Activated CD8-positive, alpha-beta memory T cell treated with anti-CD3 and anti-CD28 coated beads, Interleukin-2, amount 10 ng/mL, durations not matched to agents 7 days and 5 days (primary cell): Measurements from ENCODE around the gene MEI1. TPM values are rescaled to one million over a fixed set of nuclear protein-coding genes. Genes with fewer than 3 reads are reported as not detected.

Source experiments
- ATAC-seq: fragments of 150-1000 bp; cut with Tn5 transposase; one replicate; pipeline ENCODE4 v1.10.0; 2021; ENCODE audit warnings: moderate library complexity
- CTCF ChIA-PET: fragments of 350-600 bp; sonication (Branson Sonifier 250); formaldehyde crosslinking; loops from one replicate; lab custom pipeline; 2021; ENCODE audit warnings: antibody characterized with exemption; lab: Charles Lee
- DNase-seq: peaks from one replicate; pipeline ENCODE4 v3.0.0-alpha.2; 2020
- H3K27ac Mint-ChIP-seq: one replicate; pipeline ENCODE4 v1.8.0; 2021; ENCODE audit warnings: mild to moderate bottlenecking, mixed read lengths
- H3K27me3 Mint-ChIP-seq: one replicate; pipeline ENCODE4 v1.8.0; 2021; ENCODE audit warnings: mixed read lengths
- H3K36me3 Mint-ChIP-seq: one replicate; pipeline ENCODE4 v1.8.0; 2021; ENCODE audit warnings: mild to moderate bottlenecking, mixed read lengths
- H3K4me1 Mint-ChIP-seq: one replicate; pipeline ENCODE4 v1.8.0; 2021; ENCODE audit warnings: mixed read lengths
- H3K4me3 Mint-ChIP-seq: one replicate; pipeline ENCODE4 v1.8.0; 2021; ENCODE audit warnings: mild to moderate bottlenecking, moderate library complexity, mixed read lengths
- H3K9me3 Mint-ChIP-seq: one replicate; pipeline ENCODE4 v1.8.0; 2022; ENCODE audit warnings: low read depth, mixed read lengths
- total RNA-seq, 2 experiments: library from RNA; stranded (reverse); gene quantifications; one replicate each; pipeline ENCODE4 v1.2.3, GENCODE V29; 2021

The MEI1 gene
- total RNA-seq, 2 experiments from 2014 or later, result 37.3 to 45.9 TPM

GRCh38 chr22:41825376-41825775 lies 126.1 kb downstream of the MEI1 start:
- peaks cover 30% of the 10 kb centered on the region for H3K4me1 Mint-ChIP-seq
- H3K9me3 Mint-ChIP-seq, result no peaks in the 10 kb centered on the region
- H3K4me3 Mint-ChIP-seq, result no peak overlapping the region
- CTCF ChIA-PET, result interaction anchor here (1.2 to 1.4 kb wide), 3 partner anchors 33 to 121 kb away, joined by 3 to 4 read pairs (median 3); partner anchors contain the start of gene CENPM
- no peak for DNase-seq
- no peak overlapping the region for H3K27ac Mint-ChIP-seq
- H3K27me3 Mint-ChIP-seq, result no peaks in the 10 kb centered on the region
- H3K36me3 Mint-ChIP-seq, result peaks cover 11% of the 10 kb centered on the region
- no peak for ATAC-seq

DNA sequence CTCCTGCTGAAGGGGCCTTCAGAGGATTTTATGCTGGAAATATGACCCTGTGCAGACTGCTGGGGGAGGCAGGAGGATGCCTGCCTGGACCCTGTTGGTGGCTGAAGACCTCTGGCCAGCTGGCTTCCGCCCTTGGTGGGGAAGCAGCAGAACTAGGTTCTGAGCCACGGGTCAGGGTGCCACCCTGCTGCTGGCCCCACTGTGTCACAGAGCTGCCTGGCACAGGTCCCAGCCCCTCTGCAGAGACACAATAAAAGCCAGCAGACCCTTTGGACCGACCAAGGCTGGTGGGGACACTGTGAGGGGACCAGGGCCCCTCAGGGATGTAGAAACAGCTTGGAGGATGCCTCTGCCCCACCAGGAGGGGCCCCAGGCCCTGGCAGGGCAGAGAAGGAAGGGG lies 126.7 kb downstream of the MEI1 start:
- ATAC-seq, result no peak
- H3K27ac Mint-ChIP-seq, result no peak overlapping the region

DNA sequence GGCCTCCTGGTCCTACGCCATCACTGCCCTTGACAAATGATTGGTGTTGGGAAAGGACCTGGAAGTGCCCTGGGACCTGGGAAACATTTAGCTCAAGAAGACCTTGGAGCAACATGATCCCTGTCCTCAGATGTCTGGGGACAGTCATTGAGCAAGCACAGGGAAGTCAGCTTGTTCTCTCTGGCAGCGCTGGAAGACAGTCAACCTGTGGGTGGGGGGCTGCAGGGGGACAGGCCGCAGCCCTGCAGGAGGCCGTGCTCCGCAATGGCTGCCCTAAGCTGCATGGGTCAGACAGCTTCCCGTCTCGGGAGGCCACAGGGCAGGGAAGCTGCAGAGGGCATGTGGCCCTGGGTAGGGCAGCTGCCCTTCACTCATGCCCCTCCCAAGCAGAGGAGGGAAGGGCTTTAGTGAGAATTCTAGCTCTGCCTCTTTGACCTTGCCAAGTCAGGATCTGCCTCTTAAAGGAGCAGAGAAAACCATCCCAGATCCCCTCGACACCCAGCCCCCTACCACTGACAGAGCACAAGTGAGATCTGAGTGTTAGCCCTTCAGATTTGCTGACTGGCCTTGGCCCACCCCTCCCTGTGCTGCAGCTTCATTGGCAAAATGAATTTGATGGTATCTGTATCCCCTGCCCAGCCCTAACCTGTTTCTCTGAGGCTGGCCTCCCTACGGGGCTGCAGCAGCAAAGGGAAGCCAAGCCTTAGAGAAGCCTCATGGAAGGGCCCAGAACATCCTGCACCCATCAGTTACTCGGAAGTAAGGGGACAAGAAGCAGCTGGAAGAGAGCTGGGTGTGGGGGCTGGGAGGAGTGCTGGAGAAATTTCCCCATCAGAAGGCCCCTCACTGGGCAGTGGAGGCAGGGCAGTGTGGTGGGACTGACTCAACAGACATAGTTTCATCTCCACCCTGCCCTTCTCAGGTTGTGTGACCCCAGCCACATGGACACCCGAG lies 127.4 kb downstream of the MEI1 start:
- CTCF ChIA-PET, result interaction anchor here (1.2 to 1.5 kb wide), 4 partner anchors 32 to 130 kb away, joined by 3 to 5 read pairs (median 4); partner anchors contain the start of gene CENPM
- Mint-ChIP-seq H3K9me3 (no peaks in the 10 kb centered on the region), H3K4me3 (no peak overlapping the region), H3K36me3 (peaks cover 16% of the 10 kb centered on the region), H3K27me3 (no peaks in the 10 kb centered on the region), H3K4me1 (peaks cover 28% of the 10 kb centered on the region), H3K27ac (no peak overlapping the region)
- ATAC-seq (no peak), DNase-seq (no peak)

More for the DNA sequence above, 126.7 kb downstream of the MEI1 start:
- H3K4me1 Mint-ChIP-seq, result peaks cover 27% of the 10 kb centered on the region
- H3K9me3 Mint-ChIP-seq, result no peaks in the 10 kb centered on the region
- no peaks in the 10 kb centered on the region for H3K27me3 Mint-ChIP-seq
- no peak overlapping the region for H3K4me3 Mint-ChIP-seq
- no peak for DNase-seq
- CTCF ChIA-PET, result interaction anchor here (1.2 to 1.4 kb wide), 3 partner anchors 33 to 121 kb away, joined by 3 to 4 read pairs (median 3); partner anchors contain the start of gene CENPM
- peaks cover 11% of the 10 kb centered on the region for H3K36me3 Mint-ChIP-seq

- H3K36me3 Mint-ChIP-seq, result peaks cover 18% of the 10 kb centered on the region
- no peak overlapping the region for H3K4me3 Mint-ChIP-seq
- DNase-seq (no peak), ATAC-seq (no peak)
- CTCF ChIA-PET, result interaction anchor here (1.5 kb wide), 1 partner anchor 130 kb away, joined by 5 read pairs; no protein-coding TSS in a partner anchor
- no peaks in the 10 kb centered on the region for H3K9me3 Mint-ChIP-seq
- H3K27ac Mint-ChIP-seq, result peak overlapping the region; percentile 58
- H3K4me1 Mint-ChIP-seq, result peaks cover 25% of the 10 kb centered on the region
- H3K27me3 Mint-ChIP-seq, result no peaks in the 10 kb centered on the region
Observed at GRCh38 chr22:41827671-41828070, 128.4 kb downstream of the MEI1 start.

DNA sequence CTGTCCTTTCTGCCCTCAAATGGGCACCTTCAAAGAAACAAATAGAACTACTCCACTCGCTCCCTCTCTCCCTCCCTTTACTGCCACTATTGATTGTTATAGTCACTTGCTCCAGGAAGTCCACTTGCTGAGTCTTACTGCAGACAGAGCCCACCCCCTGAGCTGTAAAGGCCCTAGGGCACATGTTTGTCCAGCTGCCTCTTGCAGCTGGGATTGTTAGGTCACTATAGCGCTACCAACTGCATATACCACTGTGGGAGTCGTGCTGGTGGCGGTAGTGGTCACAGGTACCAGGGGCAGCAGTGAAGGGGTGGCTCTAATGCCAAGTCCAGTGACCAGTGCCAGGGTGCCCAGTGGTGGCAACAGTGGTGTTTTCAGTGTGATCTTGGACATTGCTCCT lies 129.2 kb downstream of the MEI1 start:
- H3K27me3 Mint-ChIP-seq, result no peaks in the 10 kb centered on the region
- DNase-seq (no peak), ATAC-seq (no peak)
- no peaks in the 10 kb centered on the region for H3K9me3 Mint-ChIP-seq
- peaks cover 16% of the 10 kb centered on the region for H3K36me3 Mint-ChIP-seq
- H3K27ac Mint-ChIP-seq, result peak overlapping the region; percentile 41
- CTCF ChIA-PET, result interaction anchor here (0.9 kb wide), 1 partner anchor 97 kb away, joined by 3 read pairs; no protein-coding TSS in a partner anchor
- peaks cover 22% of the 10 kb centered on the region for H3K4me1 Mint-ChIP-seq
- no peak overlapping the region for H3K4me3 Mint-ChIP-seq

DNA sequence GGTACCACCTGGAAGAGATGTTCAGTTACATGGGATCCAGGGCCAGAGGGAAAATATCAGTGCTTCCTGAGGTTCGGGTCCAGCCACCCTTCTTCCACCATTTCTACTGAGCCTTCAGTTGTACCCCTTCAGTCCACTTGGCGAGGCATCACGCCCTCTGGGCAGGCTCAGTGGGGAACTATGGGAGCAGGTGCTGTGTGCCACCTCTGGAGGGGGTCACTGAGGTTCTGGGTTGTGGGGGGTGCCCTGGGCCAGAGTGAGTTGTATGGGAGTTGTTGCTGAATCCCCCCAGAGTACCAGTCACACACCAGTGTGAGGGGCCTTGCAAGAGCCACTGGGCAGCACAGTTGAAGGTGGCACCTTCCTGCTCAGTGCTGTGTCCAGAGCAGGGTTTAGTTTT lies 130.9 kb downstream of the MEI1 start:
- H3K36me3 Mint-ChIP-seq, result peaks cover 17% of the 10 kb centered on the region
- CTCF ChIA-PET, result interaction anchor here (1.0 to 6.4 kb wide), 2 partner anchors 111 to 133 kb away, joined by 3 to 37 read pairs; no protein-coding TSS in a partner anchor

DNA sequence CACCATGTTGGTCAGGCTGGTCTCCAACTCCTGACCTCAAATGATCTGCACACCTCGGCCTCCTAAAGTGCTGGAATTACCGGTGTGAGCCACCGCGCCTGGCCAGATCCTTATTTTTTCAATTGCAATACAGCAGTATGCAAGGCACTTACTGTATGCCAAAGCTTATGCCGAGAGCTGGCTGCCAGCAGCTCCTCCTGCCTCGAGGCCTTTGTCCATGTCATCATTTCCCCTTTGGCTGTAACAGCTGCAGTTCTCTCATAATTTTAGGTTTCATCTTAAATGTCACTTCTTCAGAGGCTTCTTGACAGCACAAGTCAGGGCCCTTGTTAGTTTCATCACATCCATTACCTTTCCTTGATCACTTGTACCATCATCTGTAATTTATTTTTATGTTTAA lies 132.1 kb downstream of the MEI1 start:
- CTCF ChIA-PET, result interaction anchor here (1.2 to 6.4 kb wide), 7 partner anchors 9 to 144 kb away, joined by 3 to 37 read pairs (median 13); partner anchors contain the start of gene CCDC134
- H3K27ac Mint-ChIP-seq, result peak overlapping the region; percentile 99
- no peak for ATAC-seq
- peaks cover 25% of the 10 kb centered on the region for H3K36me3 Mint-ChIP-seq
- H3K4me3 Mint-ChIP-seq, result no peak overlapping the region
- no peak for DNase-seq
- H3K9me3 Mint-ChIP-seq, result no peaks in the 10 kb centered on the region
- peaks cover 39% of the 10 kb centered on the region for H3K4me1 Mint-ChIP-seq
- no peaks in the 10 kb centered on the region for H3K27me3 Mint-ChIP-seq

More for the DNA sequence above, 130.9 kb downstream of the MEI1 start:
- DNase-seq (no peak), ATAC-seq (no peak)
- Mint-ChIP-seq H3K27me3 (no peaks in the 10 kb centered on the region), H3K4me3 (no peak overlapping the region), H3K9me3 (no peaks in the 10 kb centered on the region), H3K27ac (peak overlapping the region; percentile 17), H3K4me1 (peaks cover 32% of the 10 kb centered on the region)

GRCh38 chr22:41831828-41832552 lies 132.7 kb downstream of the MEI1 start:
- DNase-seq (no peak), ATAC-seq (no peak)
- peaks cover 31% of the 10 kb centered on the region for H3K36me3 Mint-ChIP-seq
- peaks cover 45% of the 10 kb centered on the region for H3K4me1 Mint-ChIP-seq
- CTCF ChIA-PET, result interaction anchor here (0.9 to 6.4 kb wide), 16 partner anchors 9 to 145 kb away, joined by 3 to 37 read pairs (median 4); partner anchors contain the start of gene CCDC134
- peak overlapping the region; percentile 82 for H3K4me3 Mint-ChIP-seq
- H3K9me3 Mint-ChIP-seq, result no peaks in the 10 kb centered on the region
- H3K27me3 Mint-ChIP-seq, result no peaks in the 10 kb centered on the region
- peak overlapping the region; percentile 99 for H3K27ac Mint-ChIP-seq

DNA sequence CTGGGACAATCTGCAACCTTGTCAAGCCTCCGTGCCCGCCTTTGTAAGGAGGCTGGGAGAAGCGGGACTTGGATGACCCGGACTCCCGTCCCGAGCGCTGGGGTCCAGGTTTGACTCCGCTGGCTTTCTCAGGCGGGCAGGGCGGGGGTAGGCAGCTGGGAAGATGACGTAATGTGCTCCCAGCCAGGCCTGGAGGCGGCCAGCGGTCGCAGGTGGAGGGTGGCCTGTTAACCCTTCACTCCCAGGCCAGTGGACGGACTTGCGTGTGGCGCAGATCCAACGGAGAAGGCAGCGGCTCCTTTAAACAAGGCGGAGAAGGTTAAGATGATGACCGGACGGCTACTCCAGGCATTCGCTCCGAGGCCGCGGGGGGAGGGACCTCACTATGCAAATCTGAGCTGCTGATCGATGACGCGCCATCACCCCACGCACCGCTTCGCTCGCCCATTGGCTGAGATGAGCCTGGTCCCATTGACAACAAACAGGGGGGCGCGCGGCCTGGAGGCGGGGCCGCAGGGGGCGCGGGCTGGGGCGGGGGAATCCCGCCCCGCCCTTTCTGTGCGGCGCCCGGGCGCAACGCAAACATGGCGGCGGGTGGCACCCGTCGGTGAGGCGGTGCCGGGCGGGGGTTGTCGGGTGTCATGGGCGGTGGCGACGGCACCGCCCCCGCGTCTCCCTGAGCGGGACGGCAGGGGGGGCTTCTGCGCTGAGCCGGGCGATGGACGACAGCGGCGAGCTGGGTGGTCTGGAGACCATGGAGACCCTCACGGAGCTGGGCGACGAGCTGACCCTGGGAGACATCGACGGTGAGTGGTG lies 133.5 kb downstream of the MEI1 start, which contains the start of gene SREBF2:
Gene SREBF2, plus strand, starts transcription at position 553 of the 816 bp plus-strand sequence. Its CDS starts 166 bp downstream, at position 719.
- H3K36me3 Mint-ChIP-seq, result peaks cover 30% of the 10 kb centered on the region
- no peaks in the 10 kb centered on the region for H3K9me3 Mint-ChIP-seq
- peak; percentile 100 for DNase-seq
- peak within 1 kb of the TSS; percentile 99 for H3K27ac Mint-ChIP-seq
- CTCF ChIA-PET, result interaction anchor here (0.9 to 6.4 kb wide), 15 partner anchors 9 to 166 kb away, joined by 3 to 37 read pairs (median 5); partner anchors contain the start of gene CCDC134
- H3K4me1 Mint-ChIP-seq, result peaks cover 44% of the 10 kb centered on the region
- ATAC-seq, result peak; percentile 95
- H3K27me3 Mint-ChIP-seq, result no peaks in the 10 kb centered on the region
- H3K4me3 Mint-ChIP-seq, result peak within 1 kb of the TSS; percentile 82

GRCh38 chr22:41833369-41834004 lies 134.2 kb downstream of the MEI1 start:
- Mint-ChIP-seq H3K27ac (peak overlapping the region; percentile 76), H3K36me3 (peaks cover 36% of the 10 kb centered on the region), H3K4me3 (peak overlapping the region; percentile 82), H3K9me3 (no peaks in the 10 kb centered on the region), H3K4me1 (peaks cover 44% of the 10 kb centered on the region), H3K27me3 (no peaks in the 10 kb centered on the region)
- peak; percentile 62 for DNase-seq
- CTCF ChIA-PET, result interaction anchor here (0.9 to 6.4 kb wide), 11 partner anchors 8 to 166 kb away, joined by 4 to 37 read pairs (median 7); partner anchors contain the start of gene CCDC134
- peak; percentile 14 for ATAC-seq

DNA sequence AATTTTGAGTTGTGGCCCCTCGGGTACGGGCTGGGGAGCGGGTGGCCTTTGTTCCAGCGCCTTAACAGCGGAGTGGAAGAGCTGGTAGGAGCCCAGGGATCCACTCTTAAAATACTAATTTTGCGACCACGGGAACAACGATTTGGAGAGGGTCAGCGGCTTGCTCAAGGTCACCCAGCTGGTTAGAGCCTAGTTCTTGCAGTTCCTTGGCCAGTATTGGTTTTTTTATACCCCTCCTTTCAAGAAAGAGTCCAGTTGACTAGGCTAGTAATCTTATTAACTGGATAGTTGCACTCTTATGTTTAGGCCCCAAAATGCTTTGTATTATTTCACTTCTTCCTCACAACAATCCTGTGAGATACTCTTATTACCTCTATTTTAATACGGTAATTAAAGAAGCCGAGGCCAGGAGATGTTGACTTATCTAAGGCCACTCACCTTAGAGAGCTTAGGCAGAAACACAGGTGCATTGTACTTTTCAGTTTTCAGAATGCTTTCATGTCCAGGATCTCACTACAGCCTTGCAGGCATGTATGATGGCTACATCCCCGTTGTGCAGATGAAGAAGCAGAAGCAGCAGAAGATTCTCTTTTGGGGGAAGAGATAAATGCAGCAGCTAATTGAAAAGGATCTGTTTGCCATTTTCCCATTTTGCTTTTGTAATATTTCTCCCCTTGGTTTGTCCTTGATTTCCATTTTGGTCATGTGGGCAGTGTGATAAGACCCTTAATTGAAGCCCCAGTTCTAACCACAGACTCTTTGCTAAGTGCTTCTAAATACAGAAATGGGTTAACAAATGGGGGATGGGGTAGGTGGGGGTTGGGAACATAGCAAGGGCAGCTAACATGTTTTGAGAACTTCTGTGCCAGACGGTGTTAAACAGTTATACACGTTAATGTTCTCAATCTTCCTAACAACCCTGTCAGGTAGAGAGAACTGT lies 135.0 kb downstream of the MEI1 start:
- Mint-ChIP-seq H3K9me3 (no peaks in the 10 kb centered on the region), H3K27me3 (no peaks in the 10 kb centered on the region), H3K4me3 (peak overlapping the region; percentile 82), H3K4me1 (peaks cover 51% of the 10 kb centered on the region), H3K36me3 (peaks cover 44% of the 10 kb centered on the region), H3K27ac (peak overlapping the region; percentile 76)
- CTCF ChIA-PET, result interaction anchor here (1.7 to 6.4 kb wide), 6 partner anchors 13 to 167 kb away, joined by 4 to 37 read pairs (median 12); partner anchors contain the start of gene CCDC134
- DNase-seq, result no peak
- no peak for ATAC-seq
